HepG2 (cell line): ENCODE data around the gene NUCB1. TPM values are rescaled to one million over a fixed set of nuclear protein-coding genes. Genes with fewer than 3 reads are reported as not detected.
A peak's percentile ranks its signal among the peaks of the same experiment; 100 is the strongest.

Experiments used
- AKAP8 ChIP-seq: sonication (generic); formaldehyde crosslinking; IDR thresholded peaks from 2 replicates; pipeline ENCODE4 v1.5.1; 2020; ENCODE audit warnings: mild to moderate bottlenecking, missing genetic modification reagents
- ARNT2 ChIP-seq: sonication (generic); formaldehyde crosslinking; IDR thresholded peaks from 2 replicates; pipeline ENCODE4 v1.8.0; 2022; ENCODE audit warnings: mild to moderate bottlenecking, low read depth, missing genetic modification reagents, moderate library complexity
- ATF7-NPFF ChIP-seq: sonication (generic); formaldehyde crosslinking; IDR thresholded peaks from 2 replicates; pipeline ENCODE4 v1.8.1; 2023; ENCODE audit warnings: mild to moderate bottlenecking, low read depth, missing genetic modification reagents, moderate library complexity
- BRD4 ChIP-seq: sonication (generic); formaldehyde crosslinking; IDR thresholded peaks from 2 replicates; pipeline ENCODE4 v1.4.0; 2020; ENCODE audit warnings: missing genetic modification reagents
- ELF3 ChIP-seq: IDR thresholded peaks from 2 replicates; pipeline ENCODE4 v1.6.1; 2016; ENCODE audit warnings: missing genetic modification reagents, missing compliant biosample characterization
- ESRRA ChIP-seq: sonication (generic); formaldehyde crosslinking; IDR thresholded peaks from 2 replicates; pipeline ENCODE4 v1.5.1; 2020; ENCODE audit warnings: mild to moderate bottlenecking, low read depth, missing genetic modification reagents
- ETV5 ChIP-seq: IDR thresholded peaks from 2 replicates; pipeline ENCODE4 v1.6.1; 2018; ENCODE audit warnings: missing biosample characterization, missing genetic modification reagents, inconsistent platforms, borderline replicate concordance
- GMEB2 ChIP-seq: IDR thresholded peaks from 2 replicates; pipeline ENCODE4 v1.6.1; 2016; ENCODE audit warnings: missing biosample characterization, missing genetic modification reagents, low read depth
- GTF2F1 ChIP-seq: fragments of 150-350 bp; IDR thresholded peaks from 2 replicates; pipeline ENCODE4 v1.6.1; 2014; ENCODE audit warnings: low read length
- HNRNPL ChIP-seq: fragments of 200-400 bp; formaldehyde crosslinking; IDR thresholded peaks from 2 replicates; pipeline ENCODE4 v1.6.1; 2017; ENCODE audit warnings: mild to moderate bottlenecking, low read depth, low read length
- KMT2B ChIP-seq: IDR thresholded peaks from 2 replicates; pipeline ENCODE4 v1.6.1; 2016; ENCODE audit warnings: missing genetic modification reagents, missing compliant biosample characterization
- MLLT10 ChIP-seq: sonication (generic); formaldehyde crosslinking; IDR thresholded peaks from 2 replicates; pipeline ENCODE4 v1.4.0; 2020; ENCODE audit warnings: missing genetic modification reagents
- PAX8 ChIP-seq: sonication (generic); formaldehyde crosslinking; IDR thresholded peaks from 2 replicates; pipeline ENCODE4 v1.8.0; 2022; ENCODE audit warnings: mild to moderate bottlenecking, missing genetic modification reagents, borderline replicate concordance
- PAXIP1 ChIP-seq: sonication (generic); formaldehyde crosslinking; conservative IDR thresholded peaks from 2 replicates; pipeline ENCODE4 v1.4.0; 2020; ENCODE audit warnings: mild to moderate bottlenecking, missing genetic modification reagents, moderate library complexity
- SP1 ChIP-seq, 2 experiments: fragments of 450-650 bp in 1 of 2; sonication (generic) in 1 of 2; formaldehyde crosslinking in 1 of 2; IDR thresholded peaks; 2 replicates each; pipeline versions ENCODE4 v1.4.0 to v1.6.1; 2016 to 2020; ENCODE audit warnings: missing genetic modification reagents in 1 of 2
- SUZ12 ChIP-seq: fragments of 150-350 bp; IDR thresholded peaks from 2 replicates; pipeline ENCODE4 v1.6.1; 2014; ENCODE audit warnings: low read depth, low read length
- ZBTB38 ChIP-seq: sonication (generic); formaldehyde crosslinking; IDR thresholded peaks from 2 replicates; pipeline ENCODE4 v1.5.1; 2020; ENCODE audit warnings: mild to moderate bottlenecking, missing genetic modification reagents
- ZC3H13 ChIP-seq: sonication (generic); formaldehyde crosslinking; IDR thresholded peaks from 2 replicates; pipeline ENCODE4 v1.8.1; 2023; ENCODE audit warnings: mild to moderate bottlenecking, missing genetic modification reagents, moderate library complexity
- ZFP37 ChIP-seq: sonication (generic); formaldehyde crosslinking; IDR thresholded peaks from 2 replicates; pipeline ENCODE4 v1.4.0; 2020; ENCODE audit warnings: missing genetic modification reagents, borderline replicate concordance
- ZFP90 ChIP-seq: sonication (generic); formaldehyde crosslinking; IDR thresholded peaks from 2 replicates; pipeline ENCODE4 v1.8.0; 2022; ENCODE audit warnings: missing genetic modification reagents, mild to moderate bottlenecking, inconsistent platforms, borderline replicate concordance
- ZNF232 ChIP-seq: sonication (generic); formaldehyde crosslinking; IDR thresholded peaks from 2 replicates; pipeline ENCODE4 v1.4.0; 2020; ENCODE audit warnings: missing genetic modification reagents, borderline replicate concordance
- ZNF264 ChIP-seq: sonication (generic); formaldehyde crosslinking; IDR thresholded peaks from 2 replicates; pipeline ENCODE4 v1.4.0; 2020; ENCODE audit warnings: missing genetic modification reagents
- ZNF747 ChIP-seq: sonication (generic); formaldehyde crosslinking; IDR thresholded peaks from 2 replicates; pipeline ENCODE4 v1.8.1; 2023; ENCODE audit warnings: missing genetic modification reagents, mild to moderate bottlenecking, borderline replicate concordance
- ZNF780A ChIP-seq: sonication (generic); formaldehyde crosslinking; IDR thresholded peaks from 2 replicates; pipeline ENCODE4 v1.8.0; 2022; ENCODE audit warnings: mild to moderate bottlenecking, missing genetic modification reagents, moderate library complexity
- ZNF781 ChIP-seq: sonication (generic); formaldehyde crosslinking; IDR thresholded peaks from 2 replicates; pipeline ENCODE4 v1.5.1; 2020; ENCODE audit warnings: borderline replicate concordance, mild to moderate bottlenecking, missing genetic modification reagents; ENCODE audit errors: not compliant biosample characterization
- ZNF891 ChIP-seq: sonication (generic); formaldehyde crosslinking; IDR thresholded peaks from 2 replicates; pipeline ENCODE4 v1.5.0; 2020; ENCODE audit warnings: mild to moderate bottlenecking, missing genetic modification reagents
- polyA plus RNA-seq, 8 experiments: library from polyadenylated mRNA; depleted of rRNA in 3 of 8; stranded (reverse) in 7 of 8; unstranded in 1 of 8; fragments of >200 nt; fragmentation: Illumina TruSeq in 4 of 8; extraction: Trizol in 4 of 8; gene quantifications; 2 replicates each; pipeline versions ENCODE4 v1.2.1 to v1.2.3, GENCODE V29; 2011 to 2016; ENCODE audit warnings: low read depth in 4 of 8, missing spikeins in 1 of 8, mixed read lengths in 1 of 8; ENCODE audit not compliant: insufficient read depth in 1 of 8
- total RNA-seq, 5 experiments: library from RNA; depleted of rRNA; stranded (reverse); fragments of >200 nt; fragmentation: Illumina TruSeq; extraction: Trizol; gene quantifications; 2 replicates each; pipeline ENCODE4 v1.2.3, GENCODE V29; 2016; ENCODE audit warnings: low read depth in 1 of 5

Gene NUCB1
- total and polyA plus RNA-seq, 2 of the 13 experiments (the other 11 are each of a cell fraction or from before 2014, with no cell fraction given), result 82.3 to 106 TPM

- 0 out of 2 replicates have a peak, but pooled peaks have one; percentile 49 for TF ChIP-seq ARNT2 (CRISPR knock-in tag)
- no peak for TF ChIP-seq GTF2F1
- TF ChIP-seq ATF7-NPFF (CRISPR knock-in tag), result peak; percentile 83
- 0 out of 2 replicates have a peak, but pooled peaks have one; percentile 76 for TF ChIP-seq ZNF891 (CRISPR knock-in tag)
- no peak; the same call in 1 of the 2 replicates for TF ChIP-seq ZFP90
- no peak for TF ChIP-seq ZNF264 (CRISPR knock-in tag)
- TF ChIP-seq SP1 (IDR thresholded peaks at IDR 0.05), result no peak
- TF ChIP-seq SP1 (CRISPR knock-in tag; IDR thresholded peaks at IDR 0.05), result peak; percentile 69; the same call in 1 of the 2 replicates
- no peak; the same call in 1 of the 2 replicates for TF ChIP-seq GMEB2 (CRISPR knock-in tag)
- peak; percentile 59 for TF ChIP-seq ELF3 (CRISPR knock-in tag)
- no peak for TF ChIP-seq ESRRA
- peak; percentile 32; the same call in 1 of the 2 replicates for TF ChIP-seq PAXIP1 (CRISPR knock-in tag)
- TF ChIP-seq ZBTB38 (CRISPR knock-in tag), result peak; percentile 63; the same call in 1 of the 2 replicates
- peak; percentile 56 for TF ChIP-seq ETV5
- no peak for TF ChIP-seq SUZ12
- TF ChIP-seq ZNF780A (CRISPR knock-in tag), result no peak
- peak; percentile 47; the same call in 1 of the 2 replicates for TF ChIP-seq KMT2B (CRISPR knock-in tag)
- 0 out of 2 replicates have a peak, but pooled peaks have one; percentile 21 for TF ChIP-seq PAX8 (CRISPR knock-in tag)
- TF ChIP-seq ZNF232 (CRISPR knock-in tag), result peak; percentile 29; the same call in 1 of the 2 replicates
- no peak for TF ChIP-seq BRD4 (CRISPR knock-in tag)
- no peak for TF ChIP-seq HNRNPL
- peak; percentile 86 for TF ChIP-seq ZNF781
- peak; percentile 87; the same call in 1 of the 2 replicates for TF ChIP-seq ZNF747 (CRISPR knock-in tag)
- TF ChIP-seq AKAP8 (CRISPR knock-in tag), result no peak
- TF ChIP-seq MLLT10 (CRISPR knock-in tag), result no peak
- TF ChIP-seq ZFP37 (CRISPR knock-in tag), result 0 out of 2 replicates have a peak, but pooled peaks have one; percentile 42
- peak; percentile 88 for TF ChIP-seq ZC3H13 (CRISPR knock-in tag)
Measured at GRCh38 chr19:48872182-48872883, 27.8 kb upstream of the NUCB1 start, which contains the start of gene PPP1R15A (continued).
